HepG2 (cell line): ENCODE results near the gene SAPCD1. TPM values are rescaled to one million over a fixed set of nuclear protein-coding genes. Genes with fewer than 3 reads are reported as not detected.

Experiments used
- ATF1 ChIP-seq: IDR thresholded peaks from 2 replicates; pipeline ENCODE4 v1.6.1; 2016; ENCODE audit warnings: mild to moderate bottlenecking, control low read depth
- FOXO4 ChIP-seq: sonication (generic); formaldehyde crosslinking; conservative IDR thresholded peaks from 2 replicates; pipeline ENCODE4 v1.8.1; 2023; ENCODE audit warnings: missing genetic modification reagents
- GZF1 ChIP-seq: sonication (generic); formaldehyde crosslinking; IDR thresholded peaks from 2 replicates; pipeline ENCODE4 v1.5.1; 2020; ENCODE audit warnings: mild to moderate bottlenecking, missing genetic modification reagents
- HES4 ChIP-seq: sonication (generic); formaldehyde crosslinking; IDR thresholded peaks from 2 replicates; pipeline ENCODE4 v1.9.0; 2021; ENCODE audit warnings: mild to moderate bottlenecking, missing genetic modification reagents, borderline replicate concordance
- MAFK ChIP-seq, 2 experiments: IDR thresholded peaks in 1 of 2; conservative IDR thresholded peaks in 1 of 2; 2 replicates each; pipeline ENCODE4 v1.6.1; 2011; ENCODE audit warnings: improper control_type of control experiment in 2 of 2, low read length in 2 of 2
- PLSCR1 ChIP-seq: sonication (generic); formaldehyde crosslinking; IDR thresholded peaks from 2 replicates; pipeline ENCODE4 v1.5.0; 2020; ENCODE audit warnings: missing genetic modification reagents, mild to moderate bottlenecking, borderline replicate concordance
- RARA ChIP-seq: IDR thresholded peaks from 2 replicates; pipeline ENCODE4 v1.6.1; 2016; ENCODE audit warnings: missing genetic modification reagents, missing compliant biosample characterization
- RNF219 ChIP-seq: sonication (generic); formaldehyde crosslinking; IDR thresholded peaks from 2 replicates; pipeline ENCODE4 v1.5.0; 2020; ENCODE audit warnings: mild to moderate bottlenecking, missing genetic modification reagents
- SATB2 ChIP-seq: sonication (generic); formaldehyde crosslinking; IDR thresholded peaks from 2 replicates; pipeline ENCODE4 v1.5.0; 2020; ENCODE audit warnings: missing genetic modification reagents
- SMARCE1 ChIP-seq: fragments of 450-650 bp; IDR thresholded peaks from 2 replicates; pipeline ENCODE4 v1.6.1; 2017; ENCODE audit warnings: borderline replicate concordance
- SP5 ChIP-seq: IDR thresholded peaks from 2 replicates; pipeline ENCODE4 v1.6.1; 2016; ENCODE audit warnings: low read depth, borderline replicate concordance
- SRSF4 ChIP-seq: fragments of 200-400 bp; formaldehyde crosslinking; IDR thresholded peaks from one replicate; pipeline ENCODE4 v1.6.1; 2018; ENCODE audit warnings: mild to moderate bottlenecking, low read depth, low read length, moderate library complexity; ENCODE audit not compliant: poor library complexity, severe bottlenecking
- THRA ChIP-seq: sonication (generic); formaldehyde crosslinking; IDR thresholded peaks from 2 replicates; pipeline ENCODE4 v1.4.0; 2020; ENCODE audit warnings: missing genetic modification reagents, borderline replicate concordance
- ZBTB25 ChIP-seq: IDR thresholded peaks from 2 replicates; pipeline ENCODE4 v1.6.1; 2018; ENCODE audit warnings: missing genetic modification reagents
- ZBTB39 ChIP-seq: sonication (generic); formaldehyde crosslinking; IDR thresholded peaks from 2 replicates; pipeline ENCODE4 v1.5.0; 2020; ENCODE audit warnings: missing genetic modification reagents
- ZNF20 ChIP-seq: sonication (generic); formaldehyde crosslinking; IDR thresholded peaks from 2 replicates; pipeline ENCODE4 v1.4.0; 2020; ENCODE audit warnings: mild to moderate bottlenecking, moderate library complexity, missing genetic modification reagents
- ZNF251 ChIP-seq: sonication (generic); formaldehyde crosslinking; IDR thresholded peaks from 2 replicates; pipeline ENCODE4 v1.9.0; 2021; ENCODE audit warnings: mild to moderate bottlenecking, missing genetic modification reagents
- ZNF264 ChIP-seq: sonication (generic); formaldehyde crosslinking; IDR thresholded peaks from 2 replicates; pipeline ENCODE4 v1.4.0; 2020; ENCODE audit warnings: missing genetic modification reagents
- ZNF577 ChIP-seq: sonication (generic); formaldehyde crosslinking; IDR thresholded peaks from 2 replicates; pipeline ENCODE4 v1.4.0; 2020; ENCODE audit warnings: mild to moderate bottlenecking, low read depth, missing genetic modification reagents, borderline replicate concordance
- ZNF790 ChIP-seq: sonication (generic); formaldehyde crosslinking; IDR thresholded peaks from 2 replicates; pipeline ENCODE4 v1.8.0; 2022; ENCODE audit warnings: missing genetic modification reagents, mild to moderate bottlenecking, borderline replicate concordance
- ZNF839 ChIP-seq: sonication (generic); formaldehyde crosslinking; IDR thresholded peaks from 2 replicates; pipeline ENCODE4 v1.4.0; 2020; ENCODE audit warnings: missing genetic modification reagents, mild to moderate bottlenecking, borderline replicate concordance
- polyA plus RNA-seq, 8 experiments: library from polyadenylated mRNA; depleted of rRNA in 3 of 8; stranded (reverse) in 7 of 8; unstranded in 1 of 8; fragments of >200 nt; fragmentation: Illumina TruSeq in 4 of 8; extraction: Trizol in 4 of 8; gene quantifications; 2 replicates each; pipeline versions ENCODE4 v1.2.1 to v1.2.3, GENCODE V29; 2011 to 2016; ENCODE audit warnings: low read depth in 4 of 8, missing spikeins in 1 of 8, mixed read lengths in 1 of 8; ENCODE audit not compliant: insufficient read depth in 1 of 8
- total RNA-seq, 5 experiments: library from RNA; depleted of rRNA; stranded (reverse); fragments of >200 nt; fragmentation: Illumina TruSeq; extraction: Trizol; gene quantifications; 2 replicates each; pipeline ENCODE4 v1.2.3, GENCODE V29; 2016; ENCODE audit warnings: low read depth in 1 of 5

Gene SAPCD1
- total and polyA plus RNA-seq, 2 of the 13 experiments (the other 11 are each of a cell fraction or from before 2014, with no cell fraction given): 2.5 to 3.9 TPM

GRCh38 chr6:31729515-31729978 lies 32.9 kb upstream of the SAPCD1 start (continued):
- TF ChIP-seq PLSCR1 (CRISPR knock-in tag) (no peak), SATB2 (CRISPR knock-in tag) (0 out of 2 replicates have a peak, but pooled peaks have one; percentile 20), FOXO4 (no peak), ZNF577 (CRISPR knock-in tag) (no peak), RARA (peak; percentile 7; the same call in 1 of the 2 replicates), ZNF251 (CRISPR knock-in tag) (no peak), MAFK (conservative IDR thresholded peaks at IDR 0.05 in 1 of 2, IDR thresholded peaks at IDR 0.05 in 1 of 2; ENCODE audit: low read length in 2 of 2) (no peak), ZNF20 (CRISPR knock-in tag) (no peak), ZBTB25 (no peak), SRSF4 (no peak), RNF219 (CRISPR knock-in tag) (no peak), ZNF839 (CRISPR knock-in tag) (no peak), ZNF790 (CRISPR knock-in tag) (no peak), ZBTB39 (CRISPR knock-in tag) (no peak), THRA (peak; percentile 57; the same call in 1 of the 2 replicates), SMARCE1 (no peak), GZF1 (CRISPR knock-in tag) (peak; percentile 24; the same call in 1 of the 2 replicates), ATF1 (no peak), ZNF264 (CRISPR knock-in tag) (peak; percentile 63), HES4 (0 out of 2 replicates have a peak, but pooled peaks have one; percentile 32), SP5 (CRISPR knock-in tag) (peak; percentile 99)
